Activated naive CD4-positive, alpha-beta T cell treated with anti-CD3 and anti-CD28 coated beads, Interleukin-2, amount 50 U/mL, for 24 hours (primary cell): ENCODE data around the gene AXIN1.
"Not testable (repeated sequence)": the region's sequence is repeated elsewhere in the genome, so short reads cannot be mapped to it uniquely, and the experiment has no call there.

Experiments
- H3K27ac Mint-ChIP-seq: one replicate; pipeline ENCODE4 v1.8.0; 2021; ENCODE audit warnings: mild to moderate bottlenecking, mixed read lengths
- H3K27me3 Mint-ChIP-seq: one replicate; pipeline ENCODE4 v1.8.0; 2021; ENCODE audit warnings: mixed read lengths
- H3K36me3 Mint-ChIP-seq: one replicate; pipeline ENCODE4 v1.8.0; 2021; ENCODE audit warnings: mixed read lengths
- H3K4me1 Mint-ChIP-seq: one replicate; pipeline ENCODE4 v1.8.0; 2021; ENCODE audit warnings: mixed read lengths
- H3K4me3 Mint-ChIP-seq: one replicate; pipeline ENCODE4 v1.8.0; 2021; ENCODE audit warnings: mild to moderate bottlenecking, mixed read lengths
- H3K9me3 Mint-ChIP-seq: one replicate; pipeline ENCODE4 v1.8.0; 2021; ENCODE audit warnings: mixed read lengths

Gene AXIN1

DNA sequence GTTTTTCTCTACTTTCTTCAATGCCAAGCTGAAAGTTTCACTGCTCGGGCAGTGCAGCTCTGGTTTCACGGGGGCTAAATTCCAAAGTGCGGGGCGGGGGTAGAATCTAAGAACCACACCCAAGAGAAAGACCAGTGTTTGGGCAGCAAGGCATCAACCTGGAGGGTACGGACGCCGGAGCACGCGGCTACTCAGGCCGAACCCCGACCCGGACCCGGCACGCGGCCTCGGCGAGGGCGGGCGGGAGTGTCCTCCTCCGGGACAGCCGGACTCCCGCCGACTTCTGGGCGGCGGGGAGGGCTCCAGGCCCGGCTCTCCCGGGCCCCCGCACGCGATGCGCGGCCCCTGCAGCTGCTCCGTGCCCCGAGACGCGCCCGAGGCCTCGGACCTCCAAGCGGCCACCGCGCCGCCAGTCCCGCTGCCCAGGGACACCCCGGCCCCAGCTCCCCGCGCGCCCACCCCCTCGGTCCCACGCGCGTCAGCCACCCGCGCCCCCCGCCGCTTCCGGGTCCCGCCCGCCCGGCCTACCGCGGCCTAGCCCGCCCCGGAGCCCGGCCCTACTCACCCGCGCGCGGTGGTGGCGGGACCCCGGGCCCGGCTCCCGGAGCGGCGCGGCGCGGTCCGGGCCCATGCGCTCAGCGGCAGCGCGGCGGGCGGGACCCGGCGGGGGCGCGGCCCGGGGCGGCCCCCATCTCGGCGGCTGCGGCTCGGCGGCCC, 561 bp downstream of the AXIN1 start:
- H3K4me3 Mint-ChIP-seq: peak overlapping the region; percentile 91
- H3K36me3 Mint-ChIP-seq: peaks cover 7% of the 10 kb centered on the region
- H3K27me3 Mint-ChIP-seq: no peaks in the 10 kb centered on the region
- no peaks in the 10 kb centered on the region for H3K9me3 Mint-ChIP-seq
- H3K4me1 Mint-ChIP-seq: peaks cover 57% of the 10 kb centered on the region
- H3K27ac Mint-ChIP-seq: peak overlapping the region; percentile 94

- H3K4me3 Mint-ChIP-seq: peak overlapping the region; percentile 74
- no peaks in the 10 kb centered on the region for H3K27me3 Mint-ChIP-seq
- no peak overlapping the region for H3K27ac Mint-ChIP-seq
- H3K4me1 Mint-ChIP-seq: peaks cover 65% of the 10 kb centered on the region
- no peaks in the 10 kb centered on the region for H3K9me3 Mint-ChIP-seq
- H3K36me3 Mint-ChIP-seq: peaks cover 7% of the 10 kb centered on the region
Measured at GRCh38 chr16:350203-350602, 2.3 kb downstream of the AXIN1 start.

DNA sequence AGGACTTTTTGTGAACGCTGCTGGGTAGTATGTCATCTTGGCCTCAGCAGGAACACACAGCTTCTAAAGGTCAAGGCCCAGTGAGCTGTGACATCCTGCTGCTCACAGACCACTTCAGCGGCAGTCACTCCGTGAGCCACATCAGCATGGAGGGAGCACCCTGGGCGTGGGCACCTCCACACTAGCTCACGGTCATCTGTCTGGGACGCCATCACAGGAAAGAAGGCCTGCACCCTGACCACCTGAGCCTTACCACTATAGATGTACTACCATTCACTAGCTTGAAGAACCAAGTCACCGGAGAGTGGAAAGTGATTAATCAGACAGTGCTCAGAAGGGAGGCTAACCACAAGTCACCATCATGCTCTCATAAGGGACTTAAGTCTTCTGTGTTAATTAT, 3.3 kb downstream of the AXIN1 start:
- no peak overlapping the region for H3K27ac Mint-ChIP-seq
- H3K4me3 Mint-ChIP-seq: peak overlapping the region; percentile 33
- no peaks in the 10 kb centered on the region for H3K9me3 Mint-ChIP-seq
- peaks cover 64% of the 10 kb centered on the region for H3K4me1 Mint-ChIP-seq
- H3K36me3 Mint-ChIP-seq: peaks cover 7% of the 10 kb centered on the region
- H3K27me3 Mint-ChIP-seq: no peaks in the 10 kb centered on the region

GRCh38 chr16:348495-348894, 4.0 kb downstream of the AXIN1 start:
- not testable (repeated sequence) for H3K36me3 Mint-ChIP-seq, H3K9me3 Mint-ChIP-seq, H3K27me3 Mint-ChIP-seq, H3K27ac Mint-ChIP-seq
- H3K4me3 Mint-ChIP-seq: peak overlapping the region; percentile 24
- H3K4me1 Mint-ChIP-seq: peaks cover 65% of the 10 kb centered on the region

DNA sequence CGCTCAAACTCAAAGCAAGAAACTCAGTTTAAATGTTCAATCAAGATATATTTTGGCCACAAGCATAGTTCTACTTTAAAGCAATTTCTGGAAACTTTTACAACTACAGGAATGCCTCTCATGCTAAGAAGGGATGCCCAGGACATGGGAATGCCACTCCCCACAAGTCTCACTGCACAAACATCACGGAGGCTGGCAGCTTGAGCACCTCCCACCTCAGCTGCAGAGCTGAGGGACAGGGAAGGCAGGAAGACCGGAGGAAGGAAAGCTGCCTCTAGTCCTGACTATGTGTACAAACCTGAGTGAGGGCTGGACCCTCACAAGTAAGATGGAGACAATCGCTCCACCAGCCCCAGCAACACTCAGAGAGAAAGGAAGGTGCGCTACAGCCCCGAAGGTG, 5.3 kb downstream of the AXIN1 start:
- Mint-ChIP-seq H3K4me1 (peaks cover 77% of the 10 kb centered on the region), H3K4me3 (peak overlapping the region; percentile 38)

GRCh38 chr16:346587-346986, 5.9 kb downstream of the AXIN1 start:
- peaks cover 8% of the 10 kb centered on the region for H3K36me3 Mint-ChIP-seq
- no peaks in the 10 kb centered on the region for H3K27me3 Mint-ChIP-seq
- H3K9me3 Mint-ChIP-seq: no peaks in the 10 kb centered on the region
- H3K4me3 Mint-ChIP-seq: no peak overlapping the region
- H3K27ac Mint-ChIP-seq: no peak overlapping the region
- H3K4me1 Mint-ChIP-seq: peaks cover 83% of the 10 kb centered on the region

More for the DNA sequence above, 5.3 kb downstream of the AXIN1 start:
- Mint-ChIP-seq H3K27me3 (no peaks in the 10 kb centered on the region), H3K36me3 (peaks cover 8% of the 10 kb centered on the region), H3K9me3 (no peaks in the 10 kb centered on the region), H3K27ac (peak overlapping the region; percentile 15)

- H3K27ac Mint-ChIP-seq: no peak overlapping the region
- H3K4me1 Mint-ChIP-seq: peaks cover 85% of the 10 kb centered on the region
- peaks cover 8% of the 10 kb centered on the region for H3K36me3 Mint-ChIP-seq
- no peak overlapping the region for H3K4me3 Mint-ChIP-seq
- H3K9me3 Mint-ChIP-seq: no peaks in the 10 kb centered on the region
- no peaks in the 10 kb centered on the region for H3K27me3 Mint-ChIP-seq
Measured at GRCh38 chr16:345772-346171, 6.8 kb downstream of the AXIN1 start.

GRCh38 chr16:342455-343213, 9.9 kb downstream of the AXIN1 start:
- H3K4me1 Mint-ChIP-seq: peaks cover 82% of the 10 kb centered on the region
- H3K36me3 Mint-ChIP-seq: peaks cover 4% of the 10 kb centered on the region
- no peaks in the 10 kb centered on the region for H3K9me3 Mint-ChIP-seq
- H3K27me3 Mint-ChIP-seq: no peaks in the 10 kb centered on the region
- no peak overlapping the region for H3K27ac Mint-ChIP-seq
- peak overlapping the region; percentile 39 for H3K4me3 Mint-ChIP-seq

DNA sequence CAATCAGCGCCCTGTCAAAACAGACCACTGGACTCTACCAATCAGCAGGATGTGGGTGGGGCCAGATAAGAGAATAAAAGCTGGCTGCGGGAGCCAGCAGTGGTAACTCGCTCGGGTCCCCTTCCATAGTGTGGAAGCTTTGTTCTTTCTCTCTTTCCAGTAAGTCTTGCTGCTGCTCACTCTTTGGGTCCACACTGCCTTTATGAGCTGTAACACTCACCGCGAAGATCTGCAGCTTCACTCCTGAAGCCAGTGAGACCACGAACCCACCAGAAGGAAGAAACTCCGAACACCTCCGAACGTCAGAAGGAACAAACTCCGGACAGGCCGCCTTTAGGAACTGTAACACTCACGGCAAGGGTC, 10.6 kb downstream of the AXIN1 start:
- peaks cover 80% of the 10 kb centered on the region for H3K4me1 Mint-ChIP-seq
- H3K27ac Mint-ChIP-seq, H3K36me3 Mint-ChIP-seq, H3K9me3 Mint-ChIP-seq, H3K4me3 Mint-ChIP-seq, H3K27me3 Mint-ChIP-seq: not testable (repeated sequence)

- not testable (repeated sequence) for H3K4me3 Mint-ChIP-seq, H3K36me3 Mint-ChIP-seq, H3K9me3 Mint-ChIP-seq, H3K27ac Mint-ChIP-seq, H3K27me3 Mint-ChIP-seq
- H3K4me1 Mint-ChIP-seq: peaks cover 80% of the 10 kb centered on the region
Measured at GRCh38 chr16:341095-341973, 11.2 kb downstream of the AXIN1 start.

GRCh38 chr16:340370-341091, 12.0 kb downstream of the AXIN1 start:
- Mint-ChIP-seq H3K36me3 (peaks cover 2% of the 10 kb centered on the region), H3K4me3 (no peak overlapping the region), H3K27me3 (no peaks in the 10 kb centered on the region), H3K9me3 (no peaks in the 10 kb centered on the region), H3K27ac (no peak overlapping the region), H3K4me1 (peaks cover 80% of the 10 kb centered on the region)

- H3K36me3 Mint-ChIP-seq: peaks cover 2% of the 10 kb centered on the region
Measured at GRCh38 chr16:339680-340079, 12.8 kb downstream of the AXIN1 start.

DNA sequence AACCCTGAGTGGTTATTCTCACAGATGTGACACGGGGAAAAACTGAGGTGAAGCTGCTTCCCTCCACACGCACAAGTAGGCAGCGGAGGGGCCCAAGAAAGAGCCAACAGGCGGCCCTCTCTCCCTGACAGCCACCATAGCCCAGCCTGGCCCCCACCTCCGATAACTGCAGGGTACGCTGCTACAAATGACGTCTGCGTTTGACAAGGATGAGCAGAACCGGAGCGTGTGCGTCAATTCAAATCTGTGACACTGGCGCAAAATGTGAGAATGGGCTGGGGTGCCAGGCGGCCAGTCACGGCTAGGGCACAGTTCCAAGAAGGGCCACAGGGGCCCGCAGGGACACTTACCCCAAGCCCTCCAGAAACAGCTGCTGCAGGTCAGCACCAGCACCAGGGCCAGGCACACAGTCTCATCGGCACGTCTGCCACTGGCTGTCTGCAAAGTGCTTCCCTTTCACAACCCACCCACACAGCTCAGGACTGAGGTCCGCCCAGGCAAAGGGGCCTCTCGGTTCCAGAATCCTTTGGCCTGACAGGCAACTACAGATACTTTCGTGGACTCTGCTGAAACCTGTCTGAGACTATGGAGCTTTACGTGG, 14.4 kb downstream of the AXIN1 start:
- H3K9me3 Mint-ChIP-seq: no peaks in the 10 kb centered on the region
- peaks cover 2% of the 10 kb centered on the region for H3K36me3 Mint-ChIP-seq
- no peak overlapping the region for H3K4me3 Mint-ChIP-seq
- H3K27ac Mint-ChIP-seq: no peak overlapping the region
- no peaks in the 10 kb centered on the region for H3K27me3 Mint-ChIP-seq
- peaks cover 83% of the 10 kb centered on the region for H3K4me1 Mint-ChIP-seq

More at GRCh38 chr16:339680-340079, 12.8 kb downstream of the AXIN1 start:
- Mint-ChIP-seq H3K27ac (peak overlapping the region; percentile 68), H3K27me3 (no peaks in the 10 kb centered on the region), H3K4me3 (peak overlapping the region; percentile 71), H3K4me1 (peaks cover 80% of the 10 kb centered on the region), H3K9me3 (no peaks in the 10 kb centered on the region)

DNA sequence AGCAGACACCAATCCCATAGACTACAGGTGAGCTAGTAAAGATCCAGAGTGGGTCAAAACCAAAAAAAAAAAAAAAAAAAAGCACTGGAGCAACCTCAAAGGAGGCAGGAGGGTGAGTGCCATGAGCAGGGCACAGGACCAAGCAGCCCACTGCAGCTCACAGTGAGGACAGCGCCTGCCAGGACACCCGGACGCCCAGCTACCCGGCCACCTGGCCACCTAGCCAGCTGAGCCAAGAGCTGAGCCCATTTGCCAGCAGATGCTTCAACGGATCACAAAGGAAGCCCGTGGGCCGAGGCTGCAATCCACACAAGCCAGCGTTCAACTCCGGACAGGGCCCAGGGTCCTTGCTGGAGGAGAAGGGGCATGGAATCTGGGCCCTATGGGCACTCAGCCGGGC, 15.1 kb downstream of the AXIN1 start:
- H3K27ac Mint-ChIP-seq: no peak overlapping the region
- H3K4me1 Mint-ChIP-seq: peaks cover 83% of the 10 kb centered on the region
- H3K4me3 Mint-ChIP-seq: no peak overlapping the region
- no peaks in the 10 kb centered on the region for H3K27me3 Mint-ChIP-seq
- H3K36me3 Mint-ChIP-seq: no peaks in the 10 kb centered on the region
- no peaks in the 10 kb centered on the region for H3K9me3 Mint-ChIP-seq

- peaks cover 82% of the 10 kb centered on the region for H3K4me1 Mint-ChIP-seq
- no peaks in the 10 kb centered on the region for H3K9me3 Mint-ChIP-seq
- no peaks in the 10 kb centered on the region for H3K27me3 Mint-ChIP-seq
- H3K4me3 Mint-ChIP-seq: no peak overlapping the region
- H3K36me3 Mint-ChIP-seq: no peaks in the 10 kb centered on the region
- H3K27ac Mint-ChIP-seq: no peak overlapping the region
Measured at GRCh38 chr16:336269-336668, 16.3 kb downstream of the AXIN1 start.
